Measurements from ENCODE around the gene EHD3. TPM values are rescaled to one million over a fixed set of nuclear protein-coding genes. Genes with fewer than 3 reads are reported as not detected.

The EHD3 gene
- polyA plus RNA-seq, 5 donors = 7.5 to 10.8 (median 9.0) TPM

- DNase-seq = no peak
Measured at GRCh38 chr2:31212659-31213600, 21.0 kb upstream of the EHD3 start.

DNA sequence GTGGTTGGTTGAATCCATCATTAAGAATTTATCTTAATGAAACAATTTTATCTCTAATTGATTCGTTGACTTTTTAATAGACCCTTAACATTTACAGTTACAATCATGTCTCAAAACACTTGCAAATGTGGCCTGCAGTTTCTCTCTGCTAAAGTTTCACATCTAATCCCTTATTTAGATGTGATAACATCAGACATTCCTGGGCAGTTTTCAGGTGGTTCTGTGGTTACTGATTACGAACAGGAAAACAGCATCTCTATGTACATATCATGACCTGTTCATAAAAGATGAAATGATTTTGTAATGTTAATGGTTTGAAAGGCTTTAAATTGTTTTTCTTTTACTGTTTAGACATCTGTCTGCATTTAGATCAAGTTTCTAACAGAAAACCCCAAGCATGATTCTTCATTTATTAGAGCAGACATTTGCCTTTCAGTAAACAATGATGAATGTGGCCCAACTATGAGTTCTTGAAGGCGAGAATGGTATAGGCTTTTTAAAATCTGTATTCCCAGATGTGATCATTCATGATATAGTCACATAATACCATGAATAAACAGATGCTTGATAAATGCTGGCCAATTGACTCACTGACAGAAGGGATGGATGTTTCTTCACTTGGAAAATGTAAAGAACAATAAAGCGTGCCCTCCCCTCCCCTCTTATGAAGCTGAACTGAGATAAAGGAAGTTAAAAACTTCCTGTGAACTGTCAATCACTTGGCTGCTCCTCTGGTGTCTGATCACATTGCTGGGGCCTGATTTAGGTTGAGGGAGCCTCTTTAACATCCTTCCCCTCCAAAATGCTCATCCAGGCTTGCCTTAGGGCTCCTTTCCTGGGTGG, 20.1 kb upstream of the EHD3 start:
- no peak for DNase-seq

GRCh38 chr2:31214444-31214915, 19.5 kb upstream of the EHD3 start:
- DNase-seq = no peak

DNA sequence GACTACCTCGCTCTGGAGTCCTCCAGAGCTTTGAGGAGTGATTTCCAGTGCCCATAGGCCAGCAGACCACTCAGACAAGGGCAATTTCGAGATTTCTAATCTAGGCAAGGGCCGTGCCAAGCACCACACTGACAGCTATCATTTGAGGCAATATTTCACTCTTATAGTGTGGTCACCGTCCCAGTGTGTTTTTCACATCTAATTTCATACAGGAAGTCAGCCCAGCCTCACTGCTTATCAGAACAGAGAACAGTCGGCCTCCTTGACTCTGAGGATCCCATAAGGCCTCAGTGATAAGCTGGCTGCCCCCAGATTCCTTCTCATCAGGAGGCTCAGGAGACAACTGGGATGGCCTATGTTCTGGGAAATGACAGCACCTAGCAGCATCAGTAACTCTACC, 17.2 kb upstream of the EHD3 start:
- no peak for DNase-seq

GRCh38 chr2:31217465-31218200, 16.3 kb upstream of the EHD3 start, which contains the start of gene CAPN14:
TSS of gene CAPN14 (minus strand) at chr2:31217515. CDS start at chr2:31205447, 12,068 bp downstream.
- DNase-seq = no peak

- DNase-seq = no peak
Measured at GRCh38 chr2:31219131-31219969, 14.6 kb upstream of the EHD3 start.

DNA sequence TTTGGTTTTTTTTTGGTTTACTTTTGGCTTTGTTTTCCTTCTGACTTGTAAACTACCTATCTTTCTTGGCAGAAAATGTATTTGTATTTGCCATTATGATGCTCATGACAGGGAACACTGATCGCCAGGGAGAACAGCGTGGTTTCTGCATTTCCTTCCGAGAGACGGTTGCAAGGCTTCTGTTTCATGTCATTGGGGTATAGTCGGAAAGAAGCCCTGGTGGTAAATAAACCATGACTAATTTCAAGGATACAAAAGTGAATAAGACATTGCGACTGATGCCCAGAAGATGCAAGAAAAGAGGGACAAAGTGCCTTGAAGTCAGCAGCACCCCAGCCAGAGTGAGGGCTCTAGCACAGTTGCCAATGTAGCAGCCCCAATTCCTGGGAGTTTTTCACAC, 12.4 kb upstream of the EHD3 start:
- no peak for DNase-seq

- no peak for DNase-seq
Measured at GRCh38 chr2:31222071-31222470, 11.9 kb upstream of the EHD3 start.

GRCh38 chr2:31223026-31223425, 10.9 kb upstream of the EHD3 start:
- no peak for DNase-seq

- no peak for DNase-seq
Measured at GRCh38 chr2:31223749-31224148, 10.2 kb upstream of the EHD3 start.

DNA sequence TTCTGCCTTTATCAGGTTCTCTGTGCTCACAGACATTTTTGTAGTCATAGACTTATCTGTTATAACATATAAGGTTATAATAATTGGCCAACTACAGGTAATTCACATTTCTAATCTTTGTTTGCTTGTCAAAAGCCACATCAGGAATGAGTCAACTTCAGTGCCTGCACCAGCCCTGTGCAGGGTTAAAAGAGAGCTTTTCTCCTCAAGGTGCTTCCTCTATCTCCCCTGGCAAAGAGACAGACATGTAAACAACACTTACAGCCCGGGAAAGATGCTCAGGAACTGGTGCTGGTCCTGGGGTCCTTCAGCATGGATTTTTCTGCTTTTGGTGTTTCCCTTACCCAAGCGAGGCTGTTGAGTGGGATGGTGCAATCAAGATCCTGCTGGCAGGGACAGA, 7.7 kb upstream of the EHD3 start:
- DNase-seq = no peak

- no peak for DNase-seq
Measured at GRCh38 chr2:31227110-31227509, 6.8 kb upstream of the EHD3 start.

GRCh38 chr2:31227711-31228125, 6.2 kb upstream of the EHD3 start:
- no peak for DNase-seq

DNA sequence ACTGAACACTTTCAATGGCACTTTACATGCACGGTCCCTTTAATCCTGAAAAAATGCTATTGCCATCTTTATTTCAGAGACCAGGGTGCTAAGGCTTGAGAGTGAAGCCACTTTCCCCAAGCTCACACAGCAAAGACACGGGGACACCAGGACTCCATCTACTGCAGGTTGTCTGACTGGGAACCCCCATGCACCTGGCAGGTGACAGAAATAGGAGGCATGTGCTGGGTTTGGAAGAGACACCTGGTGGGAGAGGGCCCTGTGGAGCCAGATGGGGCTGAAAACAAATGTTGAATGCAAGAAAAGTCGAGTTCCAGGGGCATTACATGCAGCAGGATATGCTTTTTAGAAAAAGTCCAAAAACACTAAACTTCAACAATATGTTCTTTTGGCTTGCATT, 5.2 kb upstream of the EHD3 start:
- no peak for DNase-seq

DNA sequence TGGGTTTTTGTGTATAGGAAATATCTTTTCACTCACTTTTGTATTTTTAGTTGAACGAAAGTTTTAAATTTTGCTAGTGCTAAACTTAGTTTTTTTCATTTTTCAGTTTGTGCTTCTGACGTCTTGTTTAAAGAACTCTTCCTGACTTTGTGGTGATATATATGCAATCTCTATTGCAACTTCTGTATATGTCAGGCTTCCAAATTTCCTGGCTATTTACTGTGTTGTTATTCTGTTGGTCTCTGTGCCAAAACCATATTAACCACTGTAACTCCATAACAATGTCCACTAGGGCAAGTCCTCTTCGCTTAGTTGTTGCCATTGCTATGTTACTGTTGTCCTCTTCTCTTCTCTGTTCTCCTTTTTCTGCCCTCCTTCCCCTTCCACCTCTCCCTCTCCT, 3.2 kb upstream of the EHD3 start:
- DNase-seq = no peak

GRCh38 chr2:31231571-31232302, 2.2 kb upstream of the EHD3 start:
- no peak for DNase-seq

DNA sequence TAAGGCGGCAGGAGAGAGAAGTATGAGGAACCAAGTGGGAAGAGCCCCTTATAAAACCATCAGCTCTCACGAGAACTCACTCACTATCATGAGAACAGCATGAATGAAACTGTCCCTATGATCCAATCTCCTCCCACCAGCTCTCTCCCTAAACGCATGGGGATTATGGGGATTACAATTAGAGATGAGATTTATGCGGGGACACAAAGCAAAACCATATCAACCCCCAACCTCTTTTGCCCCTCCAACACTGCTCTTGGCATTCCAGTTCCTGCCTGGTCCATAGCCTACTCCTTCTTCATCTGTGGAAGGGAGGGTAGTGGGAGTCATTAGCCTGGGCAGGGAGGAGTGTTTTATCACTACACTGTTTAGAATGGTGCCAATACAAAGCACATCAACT, 1.4 kb upstream of the EHD3 start:
- no peak for DNase-seq

- no peak for DNase-seq
Measured at GRCh38 chr2:31233231-31233630, 721 bp upstream of the EHD3 start.

GRCh38 chr2:31234683-31235503, 941 bp downstream of the EHD3 start:
- no peak for DNase-seq
